Adrenal gland (tissue), 5 donors: Measurements from ENCODE around the gene ADAMTS6.

Experiments used
- CTCF ChIP-seq, 6 experiments: fragments of 450-650 bp in 4 of 6; fragments of 200-600 bp in 2 of 6; sonication (generic) in 1 of 6; IDR thresholded peaks; 1 replicate in 5 of 6; 2 replicates in 1 of 6; pipeline versions ENCODE4 v1.5.1 to v1.8.0; 2016 to 2021; ENCODE audit warnings: antibody characterized with exemption in 6 of 6, mild to moderate bottlenecking in 2 of 6, moderate library complexity in 1 of 6
- POLR2A ChIP-seq, 2 donors: fragments of 450-650 bp; IDR thresholded peaks; one replicate each; pipeline ENCODE4 v1.6.1; 2017; ENCODE audit warnings: antibody characterized with exemption in 2 of 2, mild to moderate bottlenecking in 2 of 2, moderate library complexity in 1 of 2
- donor health status: DM: no; HTN: no; CAD: no.

- TF ChIP-seq CTCF (IDR thresholded peaks at IDR 0.05) (no peak), POLR2A (IDR thresholded peaks at IDR 0.05) (no peak)
These were observed 376.9 kb downstream of the ADAMTS6 start for GRCh38 chr5:65104831-65105230.
